ENCODE data around the gene SYNM.
"Not testable (repeated sequence)": the region's sequence is repeated elsewhere in the genome, so short reads cannot be mapped to it uniquely, and the experiment has no call there.

Gene SYNM

GRCh38 chr15:99104788-99105513 lies at the start of gene SYNM:
TSS of gene SYNM (plus strand) at chr15:99105080. CDS start at chr15:99105200, 120 bp downstream.
- Histone ChIP-seq H3K4me3 (ENCODE audit: low read depth, low read length) (peak within 1 kb of the TSS; percentile 53), H3K36me3 (ENCODE audit: control insufficient read depth, insufficient read depth, low read length) (no peaks in the 10 kb centered on the region), H3K27me3 (ENCODE audit: control insufficient read depth, insufficient read depth, low read length) (peaks cover 62% of the 10 kb centered on the region), H3K27ac (ENCODE audit: low read depth, low read length) (no peak within 1 kb of the TSS), H3K9ac (ENCODE audit: low read length) (peak within 1 kb of the TSS; percentile 64), H3K4me1 (ENCODE audit: control insufficient read depth, insufficient read depth, low read length) (no peaks in the 10 kb centered on the region), H3K9me3 (ENCODE audit: control insufficient read depth, insufficient read depth, low read depth, low read length) (no peaks in the 10 kb centered on the region)

DNA sequence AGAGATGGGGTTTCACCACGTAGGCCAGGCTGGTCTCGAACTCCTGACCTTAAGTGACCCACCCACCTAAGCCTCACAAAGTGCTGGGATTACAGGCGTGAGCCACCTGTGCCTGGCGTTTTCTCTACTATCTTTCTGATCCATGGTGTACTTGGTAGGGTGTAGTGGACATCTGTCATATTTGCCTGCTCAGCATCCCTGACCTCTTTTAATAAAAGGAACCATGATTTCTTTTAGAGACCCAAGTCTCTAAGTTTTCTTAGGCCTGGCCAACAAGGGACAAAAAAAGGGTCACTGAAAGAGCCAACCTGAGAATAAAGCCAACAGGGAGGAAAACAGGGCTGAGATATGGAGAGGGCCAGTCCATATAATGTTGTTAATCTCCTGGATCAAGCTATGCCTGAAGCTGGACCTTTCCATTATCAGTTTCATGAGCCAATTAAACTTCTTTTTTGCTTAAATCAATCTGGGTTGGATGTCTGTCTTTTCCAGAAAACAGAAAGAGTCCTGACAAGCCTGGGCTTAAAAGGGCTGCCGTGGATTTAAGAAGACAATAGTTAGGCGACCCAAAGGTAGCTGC lies 49.2 kb upstream of the SYNM start:
- no peaks in the 10 kb centered on the region for H3K36me3 ChIP-seq (ENCODE audit: control insufficient read depth, insufficient read depth, low read length)
- no peak overlapping the region for H3K27ac ChIP-seq (ENCODE audit: low read depth, low read length)
- H3K4me3 ChIP-seq (ENCODE audit: low read depth, low read length) = no peak overlapping the region
- no peaks in the 10 kb centered on the region for H3K27me3 ChIP-seq (ENCODE audit: control insufficient read depth, insufficient read depth, low read length)
- no peaks in the 10 kb centered on the region for H3K9me3 ChIP-seq (ENCODE audit: control insufficient read depth, insufficient read depth, low read depth, low read length)
- no peak overlapping the region for H3K9ac ChIP-seq (ENCODE audit: low read length)
- H3K4me1 ChIP-seq (ENCODE audit: control insufficient read depth, insufficient read depth, low read length) = peaks cover 11% of the 10 kb centered on the region; the same call in 1 of the 2 replicates

DNA sequence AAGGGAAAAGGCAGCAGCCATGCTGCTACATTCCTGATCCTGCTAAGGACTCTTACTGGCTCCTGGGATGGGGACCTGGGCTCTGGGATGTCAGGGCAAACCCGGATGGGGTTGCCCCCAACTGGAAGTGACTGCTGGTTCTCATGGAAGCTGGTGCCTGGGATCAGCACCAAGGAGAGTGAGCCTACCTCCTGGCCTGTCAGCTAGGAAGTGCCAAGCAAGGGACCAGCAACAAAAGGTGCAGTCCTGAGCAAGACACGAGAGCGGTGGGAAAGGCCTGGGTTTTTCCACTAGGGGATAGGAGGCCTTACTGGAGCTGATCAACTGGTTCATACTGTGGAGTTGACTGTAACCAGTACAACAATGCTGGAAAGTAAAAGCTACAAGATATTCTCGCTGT lies 47.9 kb upstream of the SYNM start:
- H3K27ac ChIP-seq (ENCODE audit: low read depth, low read length) = no peak overlapping the region
- H3K4me1 ChIP-seq (ENCODE audit: control insufficient read depth, insufficient read depth, low read length) = peaks cover 11% of the 10 kb centered on the region; the same call in 1 of the 2 replicates
- no peaks in the 10 kb centered on the region for H3K27me3 ChIP-seq (ENCODE audit: control insufficient read depth, insufficient read depth, low read length)
- no peaks in the 10 kb centered on the region for H3K36me3 ChIP-seq (ENCODE audit: control insufficient read depth, insufficient read depth, low read length)
- H3K9me3 ChIP-seq (ENCODE audit: control insufficient read depth, insufficient read depth, low read depth, low read length) = no peaks in the 10 kb centered on the region
- no peak overlapping the region for H3K9ac ChIP-seq (ENCODE audit: low read length)
- H3K4me3 ChIP-seq (ENCODE audit: low read depth, low read length) = no peak overlapping the region

GRCh38 chr15:99057697-99058420 lies 47.0 kb upstream of the SYNM start:
- Histone ChIP-seq H3K9me3 (ENCODE audit: control insufficient read depth, insufficient read depth, low read depth, low read length) (no peaks in the 10 kb centered on the region), H3K27ac (ENCODE audit: low read depth, low read length) (no peak overlapping the region), H3K4me3 (ENCODE audit: low read depth, low read length) (no peak overlapping the region), H3K9ac (ENCODE audit: low read length) (no peak overlapping the region), H3K27me3 (ENCODE audit: control insufficient read depth, insufficient read depth, low read length) (no peaks in the 10 kb centered on the region), H3K4me1 (ENCODE audit: control insufficient read depth, insufficient read depth, low read length) (peaks cover 11% of the 10 kb centered on the region; the same call in 1 of the 2 replicates), H3K36me3 (ENCODE audit: control insufficient read depth, insufficient read depth, low read length) (no peaks in the 10 kb centered on the region)

- peaks cover 10% of the 10 kb centered on the region; the same call in 1 of the 2 replicates for H3K4me1 ChIP-seq (ENCODE audit: control insufficient read depth, insufficient read depth, low read length)
- peak overlapping the region; percentile 64 for H3K4me3 ChIP-seq (ENCODE audit: low read depth, low read length)
- H3K27ac ChIP-seq (ENCODE audit: low read depth, low read length) = no peak overlapping the region
- H3K9ac ChIP-seq (ENCODE audit: low read length) = peak overlapping the region; percentile 32
- no peaks in the 10 kb centered on the region for H3K36me3 ChIP-seq (ENCODE audit: control insufficient read depth, insufficient read depth, low read length)
- no peaks in the 10 kb centered on the region for H3K9me3 ChIP-seq (ENCODE audit: control insufficient read depth, insufficient read depth, low read depth, low read length)
- no peaks in the 10 kb centered on the region for H3K27me3 ChIP-seq (ENCODE audit: control insufficient read depth, insufficient read depth, low read length)
Measured at GRCh38 chr15:99058421-99058870, 46.4 kb upstream of the SYNM start.

GRCh38 chr15:99059010-99059981 lies 45.6 kb upstream of the SYNM start:
- Histone ChIP-seq H3K9me3 (ENCODE audit: control insufficient read depth, insufficient read depth, low read depth, low read length) (no peaks in the 10 kb centered on the region), H3K9ac (ENCODE audit: low read length) (peak overlapping the region; percentile 91), H3K4me3 (ENCODE audit: low read depth, low read length) (peak overlapping the region; percentile 62), H3K36me3 (ENCODE audit: control insufficient read depth, insufficient read depth, low read length) (no peaks in the 10 kb centered on the region), H3K27me3 (ENCODE audit: control insufficient read depth, insufficient read depth, low read length) (no peaks in the 10 kb centered on the region), H3K27ac (ENCODE audit: low read depth, low read length) (peak overlapping the region; percentile 80; the same call in 1 of the 2 replicates), H3K4me1 (ENCODE audit: control insufficient read depth, insufficient read depth, low read length) (peaks cover 7% of the 10 kb centered on the region; the same call in 1 of the 2 replicates)

- not testable (repeated sequence) for H3K4me1 ChIP-seq (ENCODE audit: control insufficient read depth, insufficient read depth, low read length); H3K4me3 ChIP-seq (ENCODE audit: low read depth, low read length); H3K36me3 ChIP-seq (ENCODE audit: control insufficient read depth, insufficient read depth, low read length); H3K27ac ChIP-seq (ENCODE audit: low read depth, low read length); H3K9ac ChIP-seq (ENCODE audit: low read length); H3K9me3 ChIP-seq (ENCODE audit: control insufficient read depth, insufficient read depth, low read depth, low read length); H3K27me3 ChIP-seq (ENCODE audit: control insufficient read depth, insufficient read depth, low read length)
Measured at GRCh38 chr15:99060186-99060585, 44.7 kb upstream of the SYNM start.

DNA sequence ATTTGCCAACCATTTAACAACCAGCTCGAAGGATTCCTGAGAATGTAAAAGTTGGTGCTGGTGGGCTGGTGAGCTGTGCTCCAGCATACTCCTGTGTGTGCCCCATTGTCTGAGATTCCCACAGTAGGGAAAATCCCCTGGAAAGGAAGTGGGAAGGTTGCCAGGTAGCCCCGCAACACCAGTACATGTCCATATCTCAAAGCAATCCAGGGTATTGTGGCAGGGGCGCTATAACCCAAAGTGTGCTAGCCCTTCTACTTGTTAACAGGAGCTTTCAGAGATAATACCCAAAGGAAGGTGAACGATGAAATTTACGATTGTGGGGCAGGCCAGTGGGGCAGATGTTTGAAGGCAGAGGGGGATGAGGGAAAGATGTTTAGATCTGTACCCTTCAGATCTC lies 42.7 kb upstream of the SYNM start:
- Histone ChIP-seq H3K27ac (ENCODE audit: low read depth, low read length) (no peak overlapping the region), H3K9ac (ENCODE audit: low read length) (no peak overlapping the region), H3K36me3 (ENCODE audit: control insufficient read depth, insufficient read depth, low read length) (no peaks in the 10 kb centered on the region), H3K4me3 (ENCODE audit: low read depth, low read length) (no peak overlapping the region), H3K4me1 (ENCODE audit: control insufficient read depth, insufficient read depth, low read length) (peaks cover 7% of the 10 kb centered on the region; the same call in 1 of the 2 replicates), H3K27me3 (ENCODE audit: control insufficient read depth, insufficient read depth, low read length) (no peaks in the 10 kb centered on the region), H3K9me3 (ENCODE audit: control insufficient read depth, insufficient read depth, low read depth, low read length) (no peaks in the 10 kb centered on the region)

- Histone ChIP-seq H3K36me3 (ENCODE audit: control insufficient read depth, insufficient read depth, low read length) (no peaks in the 10 kb centered on the region), H3K27ac (ENCODE audit: low read depth, low read length) (no peak overlapping the region), H3K9ac (ENCODE audit: low read length) (no peak overlapping the region), H3K9me3 (ENCODE audit: control insufficient read depth, insufficient read depth, low read depth, low read length) (no peaks in the 10 kb centered on the region), H3K4me1 (ENCODE audit: control insufficient read depth, insufficient read depth, low read length) (peaks cover under 1% of the 10 kb centered on the region; the same call in 1 of the 2 replicates), H3K27me3 (ENCODE audit: control insufficient read depth, insufficient read depth, low read length) (no peaks in the 10 kb centered on the region), H3K4me3 (ENCODE audit: low read depth, low read length) (no peak overlapping the region)
Measured at GRCh38 chr15:99068186-99068585, 36.7 kb upstream of the SYNM start.

DNA sequence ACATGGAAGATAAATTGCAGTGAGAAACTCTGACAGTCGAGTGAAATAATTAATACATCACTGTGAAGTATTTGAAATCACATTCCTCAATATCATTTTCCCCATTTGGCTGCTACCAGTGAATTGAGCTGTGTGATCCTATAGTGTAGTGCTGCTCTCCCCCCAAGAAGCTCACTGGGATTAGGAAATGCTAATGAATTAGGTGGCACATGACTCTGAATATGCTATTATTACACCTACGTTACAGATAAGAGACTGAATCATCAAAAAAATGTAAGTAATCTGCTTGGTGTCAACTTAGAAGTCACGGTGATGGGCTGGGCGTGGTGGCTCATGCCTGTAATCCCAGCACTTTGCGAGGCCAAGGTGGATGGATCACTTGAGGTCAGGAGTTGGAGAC lies 34.7 kb upstream of the SYNM start:
- H3K4me3 ChIP-seq (ENCODE audit: low read depth, low read length) = no peak overlapping the region
- H3K27me3 ChIP-seq (ENCODE audit: control insufficient read depth, insufficient read depth, low read length) = no peaks in the 10 kb centered on the region
- no peak overlapping the region for H3K27ac ChIP-seq (ENCODE audit: low read depth, low read length)
- H3K4me1 ChIP-seq (ENCODE audit: control insufficient read depth, insufficient read depth, low read length) = peaks cover 7% of the 10 kb centered on the region
- no peaks in the 10 kb centered on the region for H3K9me3 ChIP-seq (ENCODE audit: control insufficient read depth, insufficient read depth, low read depth, low read length)
- H3K36me3 ChIP-seq (ENCODE audit: control insufficient read depth, insufficient read depth, low read length) = no peaks in the 10 kb centered on the region
- H3K9ac ChIP-seq (ENCODE audit: low read length) = no peak overlapping the region
